ENCODE measurements around the gene DOCK3. TPM values are rescaled to one million over a fixed set of nuclear protein-coding genes. Genes with fewer than 3 reads are reported as not detected.
"Not testable (repeated sequence)": the region's sequence is repeated elsewhere in the genome, so short reads cannot be mapped to it uniquely, and the experiment has no call there.

The DOCK3 gene
- total and polyA plus RNA-seq, 5 donors = 1.9 to 5.2 (median 4.2) TPM

GRCh38 chr3:50806806-50807205, 132.1 kb downstream of the DOCK3 start:
- peak overlapping the region; percentile 70 for H3K27ac ChIP-seq (ENCODE audit: low read length)
- no peaks in the 10 kb centered on the region for H3K9me3 ChIP-seq (ENCODE audit: control insufficient read depth, low read length)
- DNase-seq (no peak), ATAC-seq (no peak)
- 52% methylated on average over 4 of the region's 4 CpGs for WGBS
- H3K27me3 ChIP-seq (ENCODE audit: control insufficient read depth, insufficient read depth) = no peaks in the 10 kb centered on the region
- intact Hi-C loops (cut with DNase I) = no loop called here
- no peak overlapping the region for H3K4me3 ChIP-seq (ENCODE audit: low read length)
- H3K4me1 ChIP-seq (ENCODE audit: control insufficient read depth, insufficient read depth, low read length) = no peaks in the 10 kb centered on the region

- Histone ChIP-seq H3K27me3 (ENCODE audit: control insufficient read depth, insufficient read depth) (no peaks in the 10 kb centered on the region), H3K4me3 (ENCODE audit: low read length) (no peak overlapping the region), H3K4me1 (ENCODE audit: control insufficient read depth, insufficient read depth, low read length) (no peaks in the 10 kb centered on the region), H3K9me3 (ENCODE audit: control insufficient read depth, low read length) (no peaks in the 10 kb centered on the region), H3K27ac (ENCODE audit: low read length) (peak overlapping the region; percentile 70)
- DNase-seq (no peak), ATAC-seq (no peak)
- 55% methylated on average over 2 of the region's 2 CpGs for WGBS
- intact Hi-C loops (cut with DNase I) = no loop called here
Observed at GRCh38 chr3:50807266-50807665, 132.5 kb downstream of the DOCK3 start.

- intact Hi-C loops (cut with DNase I) = no loop called here
Observed at GRCh38 chr3:50811893-50812292, 137.2 kb downstream of the DOCK3 start.

GRCh38 chr3:50815844-50816243, 141.1 kb downstream of the DOCK3 start:
- Histone ChIP-seq H3K27me3 (ENCODE audit: control insufficient read depth, insufficient read depth) (no peaks in the 10 kb centered on the region), H3K27ac (ENCODE audit: low read length) (no peak overlapping the region), H3K4me1 (ENCODE audit: control insufficient read depth, insufficient read depth, low read length) (no peaks in the 10 kb centered on the region), H3K9me3 (ENCODE audit: control insufficient read depth, low read length) (no peaks in the 10 kb centered on the region), H3K4me3 (ENCODE audit: low read length) (no peak overlapping the region)
- DNase-seq = no peak
- intact Hi-C loops (cut with DNase I) = no loop called here
- ATAC-seq = no peak

More at GRCh38 chr3:50811893-50812292, 137.2 kb downstream of the DOCK3 start:
- no peaks in the 10 kb centered on the region for H3K4me1 ChIP-seq (ENCODE audit: control insufficient read depth, insufficient read depth, low read length)
- DNase-seq (no peak), ATAC-seq (no peak)
- 76% methylated on average over 5 of the region's 5 CpGs for WGBS
- H3K9me3 ChIP-seq (ENCODE audit: control insufficient read depth, low read length) = no peaks in the 10 kb centered on the region
- no peaks in the 10 kb centered on the region for H3K27me3 ChIP-seq (ENCODE audit: control insufficient read depth, insufficient read depth)
- H3K27ac ChIP-seq (ENCODE audit: low read length) = no peak overlapping the region
- H3K4me3 ChIP-seq (ENCODE audit: low read length) = no peak overlapping the region

GRCh38 chr3:50816894-50817293, 142.2 kb downstream of the DOCK3 start:
- Histone ChIP-seq H3K9me3 (ENCODE audit: control insufficient read depth, low read length) (no peaks in the 10 kb centered on the region), H3K27me3 (ENCODE audit: control insufficient read depth, insufficient read depth) (no peaks in the 10 kb centered on the region), H3K4me3 (ENCODE audit: low read length) (no peak overlapping the region), H3K27ac (ENCODE audit: low read length) (no peak overlapping the region), H3K4me1 (ENCODE audit: control insufficient read depth, insufficient read depth, low read length) (no peaks in the 10 kb centered on the region)
- 44% methylated on average over 3 of the region's 3 CpGs for WGBS
- intact Hi-C loops (cut with DNase I) = no loop called here
- no peak for DNase-seq
- no peak for ATAC-seq

GRCh38 chr3:50817756-50818529, 143.2 kb downstream of the DOCK3 start:
- Histone ChIP-seq H3K27ac (ENCODE audit: low read length) (no peak overlapping the region), H3K4me1 (ENCODE audit: control insufficient read depth, insufficient read depth, low read length) (no peaks in the 10 kb centered on the region), H3K4me3 (ENCODE audit: low read length) (no peak overlapping the region), H3K9me3 (ENCODE audit: control insufficient read depth, low read length) (no peaks in the 10 kb centered on the region), H3K27me3 (ENCODE audit: control insufficient read depth, insufficient read depth) (no peaks in the 10 kb centered on the region)
- DNase-seq (no peak), ATAC-seq (no peak)
- WGBS = 38% methylated on average over 3 of the region's 3 CpGs
- intact Hi-C loops (cut with DNase I) = no loop called here

GRCh38 chr3:50819882-50820281, 145.2 kb downstream of the DOCK3 start:
- no peaks in the 10 kb centered on the region for H3K9me3 ChIP-seq (ENCODE audit: control insufficient read depth, low read length)
- DNase-seq = no peak
- H3K4me3 ChIP-seq (ENCODE audit: low read length) = no peak overlapping the region
- 89% methylated on average over 5 of the region's 5 CpGs for WGBS
- intact Hi-C loops (cut with DNase I) = no loop called here
- H3K27ac ChIP-seq (ENCODE audit: low read length) = no peak overlapping the region
- no peaks in the 10 kb centered on the region for H3K4me1 ChIP-seq (ENCODE audit: control insufficient read depth, insufficient read depth, low read length)
- H3K27me3 ChIP-seq (ENCODE audit: control insufficient read depth, insufficient read depth) = no peaks in the 10 kb centered on the region
- ATAC-seq = no peak

GRCh38 chr3:50825841-50826240, 151.1 kb downstream of the DOCK3 start:
- DNase-seq (no peak), ATAC-seq (no peak)
- Histone ChIP-seq H3K27me3 (ENCODE audit: control insufficient read depth, insufficient read depth) (no peaks in the 10 kb centered on the region), H3K4me3 (ENCODE audit: low read length) (no peak overlapping the region), H3K27ac (ENCODE audit: low read length) (no peak overlapping the region), H3K4me1 (ENCODE audit: control insufficient read depth, insufficient read depth, low read length) (no peaks in the 10 kb centered on the region), H3K9me3 (ENCODE audit: control insufficient read depth, low read length) (no peaks in the 10 kb centered on the region)
- intact Hi-C loops (cut with DNase I) = no loop called here
- 66% methylated on average over 1 of the region's 1 CpG for WGBS

GRCh38 chr3:50830451-50830850, 155.7 kb downstream of the DOCK3 start:
- no peak for ATAC-seq
- Histone ChIP-seq H3K27me3 (ENCODE audit: control insufficient read depth, insufficient read depth) (no peaks in the 10 kb centered on the region), H3K9me3 (ENCODE audit: control insufficient read depth, low read length) (no peaks in the 10 kb centered on the region), H3K4me1 (ENCODE audit: control insufficient read depth, insufficient read depth, low read length) (no peaks in the 10 kb centered on the region), H3K27ac (ENCODE audit: low read length) (no peak overlapping the region), H3K4me3 (ENCODE audit: low read length) (no peak overlapping the region)
- intact Hi-C loops (cut with DNase I) = no loop called here
- DNase-seq = no peak
- 86% methylated on average over 3 of the region's 3 CpGs for WGBS

- intact Hi-C loops (cut with DNase I); H3K4me1 ChIP-seq (ENCODE audit: control insufficient read depth, insufficient read depth, low read length); H3K4me3 ChIP-seq (ENCODE audit: low read length); ATAC-seq; H3K9me3 ChIP-seq (ENCODE audit: control insufficient read depth, low read length); DNase-seq; H3K27ac ChIP-seq (ENCODE audit: low read length); H3K27me3 ChIP-seq (ENCODE audit: control insufficient read depth, insufficient read depth): not testable (repeated sequence)
- WGBS = 92% methylated on average over 2 of the region's 2 CpGs
Observed at GRCh38 chr3:50831009-50831408, 156.3 kb downstream of the DOCK3 start.

- Histone ChIP-seq H3K27ac (ENCODE audit: low read length) (no peak overlapping the region), H3K4me1 (ENCODE audit: control insufficient read depth, insufficient read depth, low read length) (no peaks in the 10 kb centered on the region), H3K9me3 (ENCODE audit: control insufficient read depth, low read length) (no peaks in the 10 kb centered on the region), H3K4me3 (ENCODE audit: low read length) (no peak overlapping the region), H3K27me3 (ENCODE audit: control insufficient read depth, insufficient read depth) (no peaks in the 10 kb centered on the region)
- ATAC-seq (no peak), DNase-seq (no peak)
- intact Hi-C loops (cut with DNase I) = no loop called here
- 94% methylated on average over 1 of the region's 1 CpG for WGBS
Observed at GRCh38 chr3:50840983-50841489, 166.3 kb downstream of the DOCK3 start.
